GM19468 (cell line): Measurements from ENCODE around the gene FCRLA.
"Not testable (repeated sequence)": the region's sequence is repeated elsewhere in the genome, so short reads cannot be mapped to it uniquely, and the experiment has no call there.

Experiments
- ATAC-seq: cut with Tn5 transposase; IDR thresholded peaks from one replicate; pipeline ENCODE4 v1.9.1; 2021; ENCODE audit warnings: mild to moderate bottlenecking, moderate library complexity, moderate number of reproducible peaks; ENCODE audit not compliant: unreplicated experiment; ENCODE audit errors: extremely low read depth

FCRLA gene

DNA sequence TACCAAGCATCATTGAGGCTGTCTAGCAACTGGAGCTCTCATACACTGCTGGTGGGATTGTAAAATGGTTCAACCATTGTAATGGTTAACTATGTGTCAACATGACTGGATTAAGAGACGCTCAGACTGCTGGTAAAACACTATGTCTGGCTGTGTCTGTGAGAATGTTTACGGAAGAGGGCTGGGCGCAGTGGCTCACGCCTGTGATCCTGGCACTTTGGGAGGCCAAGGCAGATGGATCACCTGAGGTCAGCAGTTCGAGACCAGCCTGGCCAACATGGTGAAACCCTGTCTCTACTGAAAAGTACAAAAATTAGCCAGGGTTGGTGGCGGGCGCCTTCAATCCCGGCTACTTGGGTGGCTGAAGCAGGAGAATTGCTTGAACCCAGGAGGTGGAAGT is 4.8 kb upstream of the FCRLA start:
- ATAC-seq, result no peak

GRCh38 chr1:161705537-161705936 is 1.5 kb upstream of the FCRLA start:
- no peak for ATAC-seq

- ATAC-seq, result no peak
Measured at GRCh38 chr1:161706113-161706481, 932 bp upstream of the FCRLA start.

GRCh38 chr1:161707503-161707902 is 474 bp downstream of the FCRLA start:
- no peak for ATAC-seq

DNA sequence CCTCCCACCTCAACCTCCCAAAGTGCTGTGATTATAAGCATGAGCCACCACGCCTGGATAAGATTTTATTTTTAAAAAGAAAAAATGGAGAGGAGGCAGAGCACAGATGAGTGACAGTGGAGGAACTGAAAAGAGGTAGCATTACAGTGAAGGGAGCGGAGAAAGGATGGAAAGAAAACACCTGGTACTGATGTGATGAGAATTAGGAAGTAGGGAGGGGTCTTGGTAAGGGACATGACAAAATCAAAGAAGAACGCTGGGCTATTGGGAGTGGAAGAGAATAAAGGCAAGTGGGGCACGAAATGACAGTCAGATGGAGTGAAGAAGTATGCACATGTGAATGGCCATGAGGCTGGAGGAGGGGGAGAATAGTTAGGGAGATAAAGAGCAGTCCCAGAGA is 2.3 kb downstream of the FCRLA start:
- ATAC-seq, result no peak

- no peak for ATAC-seq
Measured at GRCh38 chr1:161710560-161710959, 3.5 kb downstream of the FCRLA start.

- no peak for ATAC-seq
Measured at GRCh38 chr1:161718559-161719324, 11.7 kb downstream of the FCRLA start.

- ATAC-seq, result peak; percentile 25
Measured at GRCh38 chr1:161719325-161719611, 12.2 kb downstream of the FCRLA start.

DNA sequence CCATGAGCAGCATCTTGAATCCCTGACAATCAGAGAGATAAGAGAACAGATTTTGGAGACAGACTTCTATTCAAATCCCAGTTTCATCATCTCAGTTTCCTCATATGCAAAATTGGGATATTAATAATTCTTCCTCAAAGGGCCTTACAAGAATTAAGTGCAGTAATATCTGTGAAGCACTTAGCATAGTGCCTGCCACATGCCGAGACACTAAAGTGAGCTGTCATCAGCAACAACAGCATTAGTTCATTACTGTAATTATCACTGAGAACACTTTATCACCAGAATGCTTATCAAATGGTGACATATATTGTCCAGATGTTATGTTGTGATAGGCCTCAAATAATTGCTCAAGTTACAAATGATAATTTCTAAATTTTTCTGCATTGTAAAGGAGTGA is 13.4 kb downstream of the FCRLA start:
- no peak for ATAC-seq

- ATAC-seq, result no peak
Measured at GRCh38 chr1:161720956-161721737, 14.1 kb downstream of the FCRLA start, which contains the start of gene FCRLB. Gene FCRLB, plus strand, starts transcription at chr1:161721544. Its CDS starts 1,129 bp downstream, at chr1:161722673.

DNA sequence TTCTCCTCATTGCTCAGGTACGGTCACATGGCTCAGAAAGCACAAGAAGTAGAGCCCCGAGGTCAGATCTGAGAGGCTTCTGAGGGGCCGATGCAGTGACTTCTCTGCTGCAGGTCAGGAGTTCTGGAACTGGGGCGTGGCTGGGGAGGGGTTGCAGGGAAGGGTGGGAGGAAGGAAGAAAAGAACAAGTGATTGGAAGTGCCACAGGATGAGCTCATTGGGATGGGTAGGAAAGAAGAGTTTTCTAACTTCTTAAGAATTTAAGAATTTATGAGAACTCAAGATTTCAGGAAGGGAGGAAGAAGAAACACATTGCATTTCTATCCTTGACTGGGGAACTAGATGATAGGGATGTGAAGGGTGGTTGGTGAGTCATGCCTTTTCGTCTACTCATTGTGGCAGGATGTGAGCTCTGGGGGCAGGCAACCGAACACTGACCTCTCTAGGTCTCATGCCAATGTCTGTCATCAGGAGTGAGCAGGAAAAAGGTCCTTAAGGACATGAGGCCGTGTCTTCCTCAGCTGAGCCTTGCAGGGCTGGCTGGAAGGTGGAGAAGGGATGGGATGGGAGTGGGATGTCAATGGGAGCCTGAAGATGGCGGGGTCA is 14.8 kb downstream of the FCRLA start:
- no peak for ATAC-seq

GRCh38 chr1:161722406-161722805 is 15.4 kb downstream of the FCRLA start:
- ATAC-seq, result no peak

DNA sequence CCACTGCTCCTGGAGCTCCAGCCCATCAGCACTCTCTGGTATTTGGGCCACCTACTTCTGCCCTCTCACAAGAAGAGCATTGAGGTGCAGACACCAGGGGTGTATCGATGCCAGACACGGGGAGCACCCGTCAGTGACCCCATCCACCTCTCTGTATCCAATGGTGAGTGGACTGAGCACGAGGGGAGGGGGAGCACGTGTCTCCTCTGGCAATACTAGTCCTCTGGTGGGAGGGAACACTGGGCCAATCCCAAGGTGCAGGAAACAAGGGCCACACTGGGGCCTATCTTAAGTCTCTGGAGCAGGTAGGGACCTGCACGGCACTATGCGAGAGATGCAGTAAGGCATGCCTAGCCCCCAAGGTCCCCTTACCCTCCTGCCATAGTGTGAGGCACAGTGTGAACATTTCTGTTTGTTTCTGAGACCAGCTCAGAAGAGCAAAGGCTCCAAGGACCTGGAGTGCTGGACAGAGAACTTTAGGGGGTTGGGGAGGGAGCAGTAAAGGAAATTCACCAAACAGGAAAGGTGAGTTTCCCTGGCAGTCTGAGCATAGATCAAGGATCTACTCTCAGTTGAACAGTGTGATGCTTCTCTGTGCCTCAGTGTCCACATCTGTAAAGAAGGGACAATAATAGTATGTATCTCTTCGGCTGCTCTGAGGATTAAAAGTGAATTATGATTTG is 16.6 kb downstream of the FCRLA start:
- no peak for ATAC-seq

DNA sequence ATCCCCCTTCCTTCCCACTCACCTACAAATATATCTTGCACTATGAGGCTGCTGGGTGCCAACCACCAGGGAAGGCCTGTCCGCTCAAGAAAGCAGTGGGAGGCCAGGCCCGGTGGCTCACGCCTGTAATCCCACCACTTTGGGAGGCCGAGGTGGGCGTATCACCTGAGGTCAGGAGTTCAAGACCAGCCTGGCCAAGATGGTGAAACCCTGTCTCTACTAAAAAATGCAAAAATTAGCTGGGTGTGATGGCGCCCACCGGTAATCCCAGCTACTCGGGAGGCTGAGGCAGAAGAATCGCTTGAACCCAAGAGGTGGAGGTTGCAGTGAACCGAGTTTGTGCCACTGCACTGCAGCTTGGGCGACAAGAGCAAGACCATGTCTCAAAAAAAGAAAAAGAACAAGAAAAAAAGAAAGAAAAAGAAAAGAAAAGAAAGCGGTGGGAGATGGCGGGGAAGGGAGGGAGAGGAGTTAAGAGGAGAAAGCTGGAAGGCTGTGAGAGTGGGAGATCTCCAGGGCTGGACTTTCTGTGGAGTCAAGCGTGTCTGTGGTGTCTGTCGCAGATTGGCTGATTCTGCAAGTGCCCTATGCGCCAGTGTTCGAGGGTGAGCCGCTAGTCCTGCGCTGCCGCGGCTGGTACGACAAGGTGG is 18.4 kb downstream of the FCRLA start:
- ATAC-seq, result not testable (repeated sequence)

DNA sequence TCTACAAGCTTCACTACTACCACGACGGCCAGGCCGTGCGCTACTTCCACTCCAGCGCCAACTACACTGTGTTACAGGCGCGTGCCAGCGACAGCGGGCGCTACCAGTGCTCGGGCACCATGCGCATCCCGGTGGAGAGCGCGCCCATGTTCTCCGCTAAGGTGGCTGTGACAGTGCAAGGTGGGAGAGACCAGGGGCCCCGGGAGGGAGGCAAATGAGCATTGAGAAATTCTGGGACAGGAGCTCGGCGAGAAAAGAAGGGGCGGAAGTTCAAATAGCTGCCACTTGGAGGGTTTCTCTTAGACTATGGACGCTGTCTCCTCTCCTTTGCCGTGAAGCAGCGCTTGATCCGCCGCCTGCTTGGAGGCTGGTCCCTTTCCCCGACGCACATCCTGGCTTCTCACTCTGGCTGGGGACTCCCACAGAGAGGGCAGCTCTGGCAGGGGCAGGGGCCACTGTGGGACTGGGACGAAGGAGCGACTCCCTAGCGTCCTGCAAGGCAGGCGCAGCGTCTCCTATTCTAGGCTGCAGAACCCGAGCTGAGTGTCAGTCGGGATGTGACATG is 19.0 kb downstream of the FCRLA start:
- ATAC-seq, result no peak

- peak; percentile 40 for ATAC-seq
Measured at GRCh38 chr1:161726473-161727255, 19.6 kb downstream of the FCRLA start.

- no peak for ATAC-seq
Measured at GRCh38 chr1:161727256-161727924, 20.4 kb downstream of the FCRLA start.

DNA sequence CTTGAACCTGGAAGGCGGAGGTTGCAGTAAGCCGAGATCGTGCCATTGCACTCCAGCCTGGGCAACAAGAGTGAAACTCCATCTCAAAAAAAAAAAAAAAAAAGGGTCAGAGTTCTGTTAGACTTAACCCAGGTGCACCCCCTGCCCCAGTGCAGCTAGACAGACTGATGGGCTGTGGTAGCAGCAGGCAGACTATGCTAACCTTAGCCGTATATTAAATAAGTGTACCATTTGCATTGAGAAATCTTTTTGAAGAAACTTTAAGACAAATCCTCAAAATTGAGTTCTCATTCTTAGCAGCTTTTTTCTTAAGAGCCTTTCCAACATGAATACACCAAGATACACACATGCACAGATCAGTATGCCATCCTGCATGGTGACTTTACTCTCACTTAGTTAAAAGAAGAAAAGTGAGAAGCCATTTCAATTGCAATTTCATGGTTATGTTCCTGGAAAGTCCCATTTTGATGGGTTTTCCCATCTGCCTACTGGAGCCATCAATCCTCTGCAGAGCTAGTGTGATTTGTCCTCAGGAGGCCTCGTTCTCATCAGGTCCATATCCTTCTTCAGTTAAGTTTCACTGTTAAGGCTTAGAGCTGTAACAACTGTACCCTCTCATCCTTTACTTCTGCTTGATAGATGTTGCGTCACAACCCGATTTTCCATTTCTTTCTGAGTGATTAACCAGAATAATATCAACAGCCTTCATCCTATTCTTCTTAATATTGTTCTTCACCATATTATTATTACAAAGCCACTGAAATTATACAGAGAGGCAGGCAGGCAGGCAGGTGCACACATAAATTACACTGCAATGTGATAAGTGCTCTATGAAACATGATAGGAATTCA is 21.6 kb downstream of the FCRLA start:
- ATAC-seq, result no peak
